ENCODE results near the gene UBAP1. TPM values are rescaled to one million over a fixed set of nuclear protein-coding genes. Genes with fewer than 3 reads are reported as not detected.
"Not testable (repeated sequence)": the region's sequence is repeated elsewhere in the genome, so short reads cannot be mapped to it uniquely, and the experiment has no call there.

UBAP1 gene
- total RNA-seq, 1 donor from 2014 or later: 45.6 TPM

DNA sequence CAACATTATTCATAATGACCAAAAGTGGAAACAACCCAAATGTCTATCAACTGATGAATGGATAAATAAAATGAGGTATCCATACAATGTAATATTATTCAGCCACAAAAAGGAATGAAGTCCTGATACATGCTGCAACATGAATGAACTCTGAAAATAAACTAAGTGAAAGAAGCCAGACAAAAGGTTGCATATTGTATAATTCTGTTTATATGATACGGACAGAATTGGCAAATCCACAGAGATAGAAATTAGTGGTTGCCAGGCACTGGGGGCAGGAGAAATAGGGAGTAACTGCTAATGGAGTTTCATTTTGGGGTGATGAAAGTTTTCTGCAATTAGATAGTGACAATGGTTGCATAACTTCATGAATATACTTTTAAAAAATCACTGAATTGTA lies 103.3 kb downstream of the UBAP1 start:
- no peak overlapping the region for H3K27ac Mint-ChIP-seq
- no peak overlapping the region for H3K4me3 Mint-ChIP-seq (ENCODE audit: low read depth)
- TF ChIP-seq, protein P1, sequence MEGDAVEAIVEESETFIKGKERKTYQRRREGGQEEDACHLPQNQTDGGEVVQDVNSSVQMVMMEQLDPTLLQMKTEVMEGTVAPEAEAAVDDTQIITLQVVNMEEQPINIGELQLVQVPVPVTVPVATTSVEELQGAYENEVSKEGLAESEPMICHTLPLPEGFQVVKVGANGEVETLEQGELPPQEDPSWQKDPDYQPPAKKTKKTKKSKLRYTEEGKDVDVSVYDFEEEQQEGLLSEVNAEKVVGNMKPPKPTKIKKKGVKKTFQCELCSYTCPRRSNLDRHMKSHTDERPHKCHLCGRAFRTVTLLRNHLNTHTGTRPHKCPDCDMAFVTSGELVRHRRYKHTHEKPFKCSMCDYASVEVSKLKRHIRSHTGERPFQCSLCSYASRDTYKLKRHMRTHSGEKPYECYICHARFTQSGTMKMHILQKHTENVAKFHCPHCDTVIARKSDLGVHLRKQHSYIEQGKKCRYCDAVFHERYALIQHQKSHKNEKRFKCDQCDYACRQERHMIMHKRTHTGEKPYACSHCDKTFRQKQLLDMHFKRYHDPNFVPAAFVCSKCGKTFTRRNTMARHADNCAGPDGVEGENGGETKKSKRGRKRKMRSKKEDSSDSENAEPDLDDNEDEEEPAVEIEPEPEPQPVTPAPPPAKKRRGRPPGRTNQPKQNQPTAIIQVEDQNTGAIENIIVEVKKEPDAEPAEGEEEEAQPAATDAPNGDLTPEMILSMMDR (IDR thresholded peaks at IDR 0.05; ENCODE audit: unreplicated experiment): no peak

DNA sequence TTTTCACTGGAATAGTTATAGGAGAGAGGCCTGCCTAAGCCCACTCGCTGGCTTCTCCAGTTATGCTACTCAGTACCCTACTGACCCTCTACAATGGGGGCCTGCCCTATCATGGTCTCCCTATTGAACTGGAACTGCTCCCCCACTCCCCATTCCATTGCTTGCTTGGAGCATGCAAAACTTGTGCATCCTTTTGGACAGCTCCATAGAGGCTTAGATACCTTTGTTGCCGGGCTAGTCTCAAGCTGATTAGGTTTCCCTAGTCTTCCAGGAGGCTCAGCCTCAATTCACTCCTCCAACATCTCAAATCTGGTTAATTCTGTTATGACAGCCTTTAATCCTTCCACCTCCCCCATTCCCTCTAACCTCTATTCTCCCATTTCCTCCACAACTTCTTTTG lies 110.3 kb downstream of the UBAP1 start:
- H3K4me1 Mint-ChIP-seq (ENCODE audit: low read depth): no peaks in the 10 kb centered on the region
- peaks cover 7% of the 10 kb centered on the region for H3K36me3 Mint-ChIP-seq (ENCODE audit: insufficient read depth)
- H3K27me3 Mint-ChIP-seq: no peaks in the 10 kb centered on the region

More for the DNA sequence above, 103.3 kb downstream of the UBAP1 start:
- DNase-seq (ENCODE audit: low spot score, unreplicated experiment): no peak
- H3K4me1 Mint-ChIP-seq (ENCODE audit: low read depth): no peaks in the 10 kb centered on the region
- H3K36me3 Mint-ChIP-seq (ENCODE audit: insufficient read depth): peaks cover 13% of the 10 kb centered on the region
- no peaks in the 10 kb centered on the region for H3K27me3 Mint-ChIP-seq
- H3K9me3 Mint-ChIP-seq (ENCODE audit: low read depth): no peaks in the 10 kb centered on the region

GRCh38 chr9:34291023-34291422 lies 112.2 kb downstream of the UBAP1 start:
- Mint-ChIP-seq H3K9me3 (ENCODE audit: low read depth) (no peaks in the 10 kb centered on the region), H3K27me3 (no peaks in the 10 kb centered on the region), H3K4me3 (ENCODE audit: low read depth) (no peak overlapping the region), H3K4me1 (ENCODE audit: low read depth) (no peaks in the 10 kb centered on the region), H3K27ac (no peak overlapping the region), H3K36me3 (ENCODE audit: insufficient read depth) (peaks cover 7% of the 10 kb centered on the region)
- no peak for DNase-seq (ENCODE audit: low spot score, unreplicated experiment)
- TF ChIP-seq, protein P1 (IDR thresholded peaks at IDR 0.05; ENCODE audit: unreplicated experiment): no peak

More for the DNA sequence above, 110.3 kb downstream of the UBAP1 start:
- no peaks in the 10 kb centered on the region for H3K9me3 Mint-ChIP-seq (ENCODE audit: low read depth)
- H3K4me3 Mint-ChIP-seq (ENCODE audit: low read depth): no peak overlapping the region
- no peak overlapping the region for H3K27ac Mint-ChIP-seq
- no peak for DNase-seq (ENCODE audit: low spot score, unreplicated experiment)
- TF ChIP-seq, protein P1 (IDR thresholded peaks at IDR 0.05; ENCODE audit: unreplicated experiment): no peak

DNA sequence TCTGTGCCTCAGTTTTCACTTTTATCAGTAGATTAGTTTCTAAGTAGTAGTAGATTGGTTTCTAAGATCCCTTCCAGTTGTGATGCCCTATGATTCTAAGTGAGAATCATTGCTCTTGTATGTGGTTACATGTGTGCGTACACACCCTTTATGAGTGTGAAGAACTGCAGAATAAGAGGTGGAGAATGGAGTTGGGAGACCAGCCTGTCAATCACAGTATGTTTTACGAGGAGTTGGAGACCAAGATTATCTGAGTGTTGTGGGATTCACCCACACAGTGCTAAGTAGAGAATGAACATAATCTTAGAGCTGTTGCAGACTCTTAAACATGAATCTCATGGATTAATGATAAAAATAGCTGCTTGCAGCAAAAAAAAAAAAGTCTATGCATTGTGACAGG lies 112.6 kb downstream of the UBAP1 start:
- DNase-seq (ENCODE audit: low spot score, unreplicated experiment): no peak
- H3K27me3 Mint-ChIP-seq: no peaks in the 10 kb centered on the region
- H3K4me3 Mint-ChIP-seq (ENCODE audit: low read depth): no peak overlapping the region
- no peaks in the 10 kb centered on the region for H3K9me3 Mint-ChIP-seq (ENCODE audit: low read depth)
- no peak overlapping the region for H3K27ac Mint-ChIP-seq
- TF ChIP-seq, protein P1 (IDR thresholded peaks at IDR 0.05; ENCODE audit: unreplicated experiment): no peak
- no peaks in the 10 kb centered on the region for H3K4me1 Mint-ChIP-seq (ENCODE audit: low read depth)
- peaks cover 4% of the 10 kb centered on the region for H3K36me3 Mint-ChIP-seq (ENCODE audit: insufficient read depth)

- Mint-ChIP-seq H3K9me3 (ENCODE audit: low read depth) (no peaks in the 10 kb centered on the region), H3K27ac (no peak overlapping the region), H3K36me3 (ENCODE audit: insufficient read depth) (peaks cover 2% of the 10 kb centered on the region), H3K4me3 (ENCODE audit: low read depth) (no peak overlapping the region), H3K4me1 (ENCODE audit: low read depth) (no peaks in the 10 kb centered on the region), H3K27me3 (no peaks in the 10 kb centered on the region)
- DNase-seq (ENCODE audit: low spot score, unreplicated experiment): no peak
- TF ChIP-seq, protein P1 (IDR thresholded peaks at IDR 0.05; ENCODE audit: unreplicated experiment): no peak
These were observed 113.7 kb downstream of the UBAP1 start for GRCh38 chr9:34292552-34292951.

DNA sequence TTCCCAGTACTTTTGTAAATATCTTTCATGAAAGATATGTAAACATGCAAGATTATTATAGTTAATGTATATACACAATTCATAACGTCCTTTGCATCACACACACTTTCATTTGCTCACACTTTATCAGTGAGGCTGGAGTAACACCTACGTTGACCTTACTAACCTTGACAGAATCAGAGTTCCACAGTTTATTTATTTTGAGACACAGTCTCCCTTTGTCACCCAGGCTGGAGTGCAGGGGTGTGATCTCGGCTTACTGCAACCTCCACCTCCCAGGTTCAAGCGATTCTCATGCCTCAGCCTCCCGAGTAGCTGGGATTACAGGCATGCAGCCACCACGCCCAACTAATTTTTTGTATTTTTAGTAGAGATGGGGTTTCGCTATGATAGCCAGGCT lies 122.2 kb downstream of the UBAP1 start:
- DNase-seq (ENCODE audit: low spot score, unreplicated experiment); H3K27me3 Mint-ChIP-seq; H3K4me3 Mint-ChIP-seq (ENCODE audit: low read depth); H3K36me3 Mint-ChIP-seq (ENCODE audit: insufficient read depth); H3K27ac Mint-ChIP-seq; H3K9me3 Mint-ChIP-seq (ENCODE audit: low read depth): not testable (repeated sequence)
- H3K4me1 Mint-ChIP-seq (ENCODE audit: low read depth): peaks cover 11% of the 10 kb centered on the region

All from progenitor cell of endocrine pancreas (in vitro differentiated cells).